GM23338 (cell line): ENCODE data around the gene CNTNAP4. TPM values are rescaled to one million over a fixed set of nuclear protein-coding genes. Genes with fewer than 3 reads are reported as not detected.

Experiments used
- ATAC-seq: fragments of 200-7000 bp; cut with Tn5 transposase; 3 replicates; pipeline ENCODE4 v1.9.1; 2020
- DNase-seq: peaks from one replicate; pipeline ENCODE4 v3.0.0-alpha.2; 2015; ENCODE audit warnings: low spot score
- H2AFZ ChIP-seq: fragments of 200-600 bp; sonication (generic); 2 replicates; pipeline ENCODE4 v1.8.0; 2016; ENCODE audit warnings: antibody characterized with exemption, mild to moderate bottlenecking, moderate library complexity
- H3F3A ChIP-seq: fragments of 200-600 bp; sonication (generic); replicated peaks from 2 replicates; pipeline ENCODE4 v1.8.0; 2017; ENCODE audit warnings: antibody characterized with exemption, mixed run types, low read depth
- H3K27ac ChIP-seq: fragments of 200-600 bp; sonication (generic); 2 replicates; pipeline ENCODE4 v1.6.1; 2016; ENCODE audit warnings: low read depth
- H3K27me3 ChIP-seq: fragments of 200-600 bp; sonication (generic); 2 replicates; pipeline ENCODE4 v1.8.0; 2016; ENCODE audit warnings: mild to moderate bottlenecking, mixed run types, moderate library complexity; ENCODE audit not compliant: insufficient read depth
- H3K36me3 ChIP-seq: fragments of 200-600 bp; sonication (generic); 2 replicates; pipeline ENCODE4 v1.8.0; 2016; ENCODE audit warnings: mild to moderate bottlenecking; ENCODE audit not compliant: insufficient read depth
- H3K4me1 ChIP-seq: fragments of 200-600 bp; sonication (generic); 2 replicates; pipeline ENCODE4 v1.8.0; 2016; ENCODE audit warnings: mild to moderate bottlenecking, moderate library complexity; ENCODE audit not compliant: insufficient read depth
- H3K4me2 ChIP-seq: fragments of 200-600 bp; sonication (generic); 2 replicates; pipeline ENCODE4 v1.7.1; 2017; ENCODE audit warnings: mixed run types
- H3K4me3 ChIP-seq: fragments of 200-600 bp; sonication (generic); 2 replicates; pipeline ENCODE4 v1.6.1; 2016; ENCODE audit warnings: mixed run types
- H3K79me2 ChIP-seq: fragments of 200-600 bp; sonication (generic); replicated peaks from 2 replicates; pipeline ENCODE4 v1.8.0; 2017; ENCODE audit warnings: mild to moderate bottlenecking; ENCODE audit not compliant: insufficient read depth
- H3K9me2 ChIP-seq: fragments of 200-600 bp; sonication (generic); 2 replicates; pipeline ENCODE4 v1.8.0; 2017; ENCODE audit not compliant: insufficient read depth
- H4K20me1 ChIP-seq: fragments of 200-600 bp; sonication (generic); replicated peaks from 2 replicates; pipeline ENCODE4 v1.8.0; 2017; ENCODE audit warnings: mild to moderate bottlenecking; ENCODE audit not compliant: insufficient read depth
- H3K27ac Mint-ChIP-seq: 2 replicates; pipeline ENCODE4 v1.8.0; 2020; ENCODE audit warnings: inconsistent platforms, mild to moderate bottlenecking, moderate library complexity, mixed read lengths
- H3K27me3 Mint-ChIP-seq: 3 replicates; pipeline ENCODE4 v1.8.0; 2022; ENCODE audit warnings: low read depth, mild to moderate bottlenecking, moderate library complexity, mixed read lengths, inconsistent platforms; ENCODE audit not compliant: insufficient read depth, poor library complexity
- H3K36me3 Mint-ChIP-seq: 3 replicates; pipeline ENCODE4 v1.8.0; 2021; ENCODE audit warnings: low read depth, mild to moderate bottlenecking, inconsistent platforms, moderate library complexity, mixed read lengths
- H3K4me1 Mint-ChIP-seq: 3 replicates; pipeline ENCODE4 v1.8.0; 2020; ENCODE audit warnings: mild to moderate bottlenecking, inconsistent platforms, mixed read lengths
- H3K4me3 Mint-ChIP-seq: 3 replicates; pipeline ENCODE4 v1.8.0; 2021; ENCODE audit warnings: moderate library complexity, mild to moderate bottlenecking, inconsistent platforms, mixed read lengths
- H3K9me3 Mint-ChIP-seq: 3 replicates; pipeline ENCODE4 v1.8.0; 2020; ENCODE audit warnings: moderate library complexity, mild to moderate bottlenecking, inconsistent platforms, mixed read lengths
- EZH2phosphoT487 ChIP-seq: fragments of 200-600 bp; sonication (generic); IDR thresholded peaks from one replicate; pipeline ENCODE4 v1.8.1; 2018; ENCODE audit warnings: antibody characterized with exemption; ENCODE audit not compliant: unreplicated experiment
- NANOG ChIP-seq: IDR thresholded peaks from 2 replicates; pipeline ENCODE4 v1.6.1; 2016; ENCODE audit warnings: antibody characterized with exemption, borderline replicate concordance
- STAT1 ChIP-seq: IDR thresholded peaks from one replicate; pipeline ENCODE4 v1.6.1; 2016; ENCODE audit warnings: antibody characterized with exemption; ENCODE audit not compliant: unreplicated experiment
- polyA plus RNA-seq: library from polyadenylated mRNA; unstranded; fragments of >200 nt; fragmentation: Nextera tagmentation; extraction: Ambion mirVana; gene quantifications from 2 replicates; pipeline ENCODE4 v1.2.1, GENCODE V29; 2016
- total RNA-seq: library from RNA; depleted of rRNA; stranded (reverse); fragments of >200 nt; shearing (Covaris generic); gene quantifications from 2 replicates; pipeline ENCODE4 v1.2.3, GENCODE V29; 2014
- TF ChIP-seq, protein P1 (sequence below), 2 experiments: fragments of 200-600 bp in 1 of 2; sonication (generic) in 1 of 2; conservative IDR thresholded peaks; 2 replicates each; pipeline versions ENCODE4 v1.5.1 to v1.6.1; 2016 to 2017; ENCODE audit warnings: antibody characterized with exemption in 2 of 2, low read depth in 2 of 2, mild to moderate bottlenecking in 2 of 2, moderate library complexity in 1 of 2
- TF ChIP-seq, protein P2 (sequence below): IDR thresholded peaks from one replicate; pipeline ENCODE4 v1.6.1; 2018; ENCODE audit warnings: antibody characterized with exemption; ENCODE audit not compliant: unreplicated experiment
- TF ChIP-seq, protein P3 (sequence below): fragments of 250-450 bp; sonication (Bioruptor Pico); IDR thresholded peaks from 2 replicates; pipeline ENCODE4 v1.5.0; 2020; ENCODE audit warnings: mild to moderate bottlenecking, moderate library complexity

CNTNAP4 gene
- total and polyA plus RNA-seq, 2 experiments from 2014 or later, result not detected

DNA sequence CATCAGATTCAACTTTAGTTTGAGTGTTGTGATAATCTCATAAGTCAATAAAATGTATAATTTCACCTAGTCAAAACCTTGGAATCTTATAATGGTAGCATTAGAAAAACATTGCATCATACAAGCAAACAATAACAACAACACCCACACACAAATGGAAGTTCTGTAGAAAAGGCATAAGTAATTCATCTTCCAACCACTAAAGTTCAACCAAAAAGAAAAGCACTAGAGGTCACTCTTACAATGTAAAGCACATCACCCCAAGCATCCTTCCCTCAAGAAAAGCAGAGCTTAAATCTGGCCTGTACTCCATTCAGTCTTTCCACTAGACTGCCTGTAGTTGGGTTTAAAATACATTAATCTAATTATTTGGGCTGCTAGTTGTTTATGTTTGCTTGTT, 1.8 kb downstream of the CNTNAP4 start:
- ATAC-seq, result peak; percentile 70
- no peaks in the 10 kb centered on the region for H3K36me3 Mint-ChIP-seq
- H3K9me3 Mint-ChIP-seq, result peaks cover 69% of the 10 kb centered on the region
- Histone ChIP-seq H3F3A (no peaks in the 10 kb centered on the region), H3K27ac (no peak overlapping the region), H3K36me3 (no peaks in the 10 kb centered on the region), H3K9me2 (no peaks in the 10 kb centered on the region), H3K27me3 (peaks cover 15% of the 10 kb centered on the region), H3K4me1 (peaks cover 8% of the 10 kb centered on the region; the same call in 1 of the 2 replicates), H2AFZ (no peak overlapping the region), H3K79me2 (no peaks in the 10 kb centered on the region), H4K20me1 (no peaks in the 10 kb centered on the region), H3K4me2 (no peak overlapping the region), H3K4me3 (no peak overlapping the region)
- H3K4me1 Mint-ChIP-seq, result no peaks in the 10 kb centered on the region
- peak; percentile 70 for DNase-seq
- H3K27me3 Mint-ChIP-seq, result no peaks in the 10 kb centered on the region
- no peak overlapping the region for H3K4me3 Mint-ChIP-seq
- no peak for TF ChIP-seq NANOG
- TF ChIP-seq, protein P1, sequence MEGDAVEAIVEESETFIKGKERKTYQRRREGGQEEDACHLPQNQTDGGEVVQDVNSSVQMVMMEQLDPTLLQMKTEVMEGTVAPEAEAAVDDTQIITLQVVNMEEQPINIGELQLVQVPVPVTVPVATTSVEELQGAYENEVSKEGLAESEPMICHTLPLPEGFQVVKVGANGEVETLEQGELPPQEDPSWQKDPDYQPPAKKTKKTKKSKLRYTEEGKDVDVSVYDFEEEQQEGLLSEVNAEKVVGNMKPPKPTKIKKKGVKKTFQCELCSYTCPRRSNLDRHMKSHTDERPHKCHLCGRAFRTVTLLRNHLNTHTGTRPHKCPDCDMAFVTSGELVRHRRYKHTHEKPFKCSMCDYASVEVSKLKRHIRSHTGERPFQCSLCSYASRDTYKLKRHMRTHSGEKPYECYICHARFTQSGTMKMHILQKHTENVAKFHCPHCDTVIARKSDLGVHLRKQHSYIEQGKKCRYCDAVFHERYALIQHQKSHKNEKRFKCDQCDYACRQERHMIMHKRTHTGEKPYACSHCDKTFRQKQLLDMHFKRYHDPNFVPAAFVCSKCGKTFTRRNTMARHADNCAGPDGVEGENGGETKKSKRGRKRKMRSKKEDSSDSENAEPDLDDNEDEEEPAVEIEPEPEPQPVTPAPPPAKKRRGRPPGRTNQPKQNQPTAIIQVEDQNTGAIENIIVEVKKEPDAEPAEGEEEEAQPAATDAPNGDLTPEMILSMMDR (conservative IDR thresholded peaks at IDR 0.05; ENCODE audit: low read depth in 2 of 2), result peak; percentile 58 to 76
- no peak overlapping the region for H3K27ac Mint-ChIP-seq

DNA sequence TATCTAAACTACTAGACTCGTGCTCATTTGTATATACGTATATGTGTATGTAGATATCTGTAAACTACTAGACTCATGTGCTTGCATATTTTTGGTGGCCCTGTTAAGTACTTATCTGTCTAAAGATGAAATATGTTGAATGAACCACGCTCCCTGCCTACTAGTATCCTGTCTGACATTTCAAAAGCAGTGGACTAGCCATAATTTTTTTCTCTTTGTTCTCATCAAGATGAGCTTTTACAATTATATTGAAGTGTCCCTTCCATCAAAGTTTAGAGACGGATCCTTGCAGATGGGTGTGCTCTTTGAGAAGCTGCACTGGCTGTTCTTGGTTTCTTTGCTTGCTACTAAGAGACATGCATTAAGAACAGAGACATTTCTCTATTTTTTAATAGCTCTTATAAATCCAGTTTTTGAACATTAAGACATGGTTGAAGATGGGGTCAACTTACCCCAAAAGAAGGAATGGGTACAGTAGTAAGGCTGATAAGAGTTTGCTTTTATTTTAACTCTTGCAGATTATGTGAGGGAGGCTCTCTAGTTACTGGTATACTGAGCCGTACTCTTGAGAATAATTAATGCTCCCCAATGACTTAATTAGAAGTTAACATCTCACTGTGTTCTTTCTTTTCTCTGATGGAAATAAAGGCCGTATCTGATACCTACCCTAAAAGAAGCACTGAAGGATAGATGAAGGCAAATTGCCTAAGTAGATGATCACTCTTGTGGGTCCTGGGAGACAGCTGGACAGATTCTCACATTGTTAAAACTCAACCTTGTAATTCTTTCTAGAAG, 3.4 kb downstream of the CNTNAP4 start:
- Histone ChIP-seq H3K9me2 (no peaks in the 10 kb centered on the region), H4K20me1 (no peaks in the 10 kb centered on the region), H3K4me1 (peaks cover 8% of the 10 kb centered on the region; the same call in 1 of the 2 replicates), H3K4me2 (no peak overlapping the region), H2AFZ (no peak overlapping the region), H3K27ac (no peak overlapping the region), H3K4me3 (no peak overlapping the region), H3K27me3 (peaks cover 15% of the 10 kb centered on the region), H3K79me2 (no peaks in the 10 kb centered on the region), H3K36me3 (no peaks in the 10 kb centered on the region), H3F3A (no peaks in the 10 kb centered on the region)
- Mint-ChIP-seq H3K4me3 (no peak overlapping the region), H3K27me3 (no peaks in the 10 kb centered on the region), H3K4me1 (no peaks in the 10 kb centered on the region), H3K27ac (no peak overlapping the region), H3K36me3 (no peaks in the 10 kb centered on the region), H3K9me3 (peaks cover 64% of the 10 kb centered on the region)
- ATAC-seq, result no peak
- DNase-seq, result no peak
- TF ChIP-seq EZH2phosphoT487 (no peak), STAT1 (no peak)
- TF ChIP-seq, protein P2, sequence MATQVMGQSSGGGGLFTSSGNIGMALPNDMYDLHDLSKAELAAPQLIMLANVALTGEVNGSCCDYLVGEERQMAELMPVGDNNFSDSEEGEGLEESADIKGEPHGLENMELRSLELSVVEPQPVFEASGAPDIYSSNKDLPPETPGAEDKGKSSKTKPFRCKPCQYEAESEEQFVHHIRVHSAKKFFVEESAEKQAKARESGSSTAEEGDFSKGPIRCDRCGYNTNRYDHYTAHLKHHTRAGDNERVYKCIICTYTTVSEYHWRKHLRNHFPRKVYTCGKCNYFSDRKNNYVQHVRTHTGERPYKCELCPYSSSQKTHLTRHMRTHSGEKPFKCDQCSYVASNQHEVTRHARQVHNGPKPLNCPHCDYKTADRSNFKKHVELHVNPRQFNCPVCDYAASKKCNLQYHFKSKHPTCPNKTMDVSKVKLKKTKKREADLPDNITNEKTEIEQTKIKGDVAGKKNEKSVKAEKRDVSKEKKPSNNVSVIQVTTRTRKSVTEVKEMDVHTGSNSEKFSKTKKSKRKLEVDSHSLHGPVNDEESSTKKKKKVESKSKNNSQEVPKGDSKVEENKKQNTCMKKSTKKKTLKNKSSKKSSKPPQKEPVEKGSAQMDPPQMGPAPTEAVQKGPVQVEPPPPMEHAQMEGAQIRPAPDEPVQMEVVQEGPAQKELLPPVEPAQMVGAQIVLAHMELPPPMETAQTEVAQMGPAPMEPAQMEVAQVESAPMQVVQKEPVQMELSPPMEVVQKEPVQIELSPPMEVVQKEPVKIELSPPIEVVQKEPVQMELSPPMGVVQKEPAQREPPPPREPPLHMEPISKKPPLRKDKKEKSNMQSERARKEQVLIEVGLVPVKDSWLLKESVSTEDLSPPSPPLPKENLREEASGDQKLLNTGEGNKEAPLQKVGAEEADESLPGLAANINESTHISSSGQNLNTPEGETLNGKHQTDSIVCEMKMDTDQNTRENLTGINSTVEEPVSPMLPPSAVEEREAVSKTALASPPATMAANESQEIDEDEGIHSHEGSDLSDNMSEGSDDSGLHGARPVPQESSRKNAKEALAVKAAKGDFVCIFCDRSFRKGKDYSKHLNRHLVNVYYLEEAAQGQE, result no peak
- TF ChIP-seq, protein P3, sequence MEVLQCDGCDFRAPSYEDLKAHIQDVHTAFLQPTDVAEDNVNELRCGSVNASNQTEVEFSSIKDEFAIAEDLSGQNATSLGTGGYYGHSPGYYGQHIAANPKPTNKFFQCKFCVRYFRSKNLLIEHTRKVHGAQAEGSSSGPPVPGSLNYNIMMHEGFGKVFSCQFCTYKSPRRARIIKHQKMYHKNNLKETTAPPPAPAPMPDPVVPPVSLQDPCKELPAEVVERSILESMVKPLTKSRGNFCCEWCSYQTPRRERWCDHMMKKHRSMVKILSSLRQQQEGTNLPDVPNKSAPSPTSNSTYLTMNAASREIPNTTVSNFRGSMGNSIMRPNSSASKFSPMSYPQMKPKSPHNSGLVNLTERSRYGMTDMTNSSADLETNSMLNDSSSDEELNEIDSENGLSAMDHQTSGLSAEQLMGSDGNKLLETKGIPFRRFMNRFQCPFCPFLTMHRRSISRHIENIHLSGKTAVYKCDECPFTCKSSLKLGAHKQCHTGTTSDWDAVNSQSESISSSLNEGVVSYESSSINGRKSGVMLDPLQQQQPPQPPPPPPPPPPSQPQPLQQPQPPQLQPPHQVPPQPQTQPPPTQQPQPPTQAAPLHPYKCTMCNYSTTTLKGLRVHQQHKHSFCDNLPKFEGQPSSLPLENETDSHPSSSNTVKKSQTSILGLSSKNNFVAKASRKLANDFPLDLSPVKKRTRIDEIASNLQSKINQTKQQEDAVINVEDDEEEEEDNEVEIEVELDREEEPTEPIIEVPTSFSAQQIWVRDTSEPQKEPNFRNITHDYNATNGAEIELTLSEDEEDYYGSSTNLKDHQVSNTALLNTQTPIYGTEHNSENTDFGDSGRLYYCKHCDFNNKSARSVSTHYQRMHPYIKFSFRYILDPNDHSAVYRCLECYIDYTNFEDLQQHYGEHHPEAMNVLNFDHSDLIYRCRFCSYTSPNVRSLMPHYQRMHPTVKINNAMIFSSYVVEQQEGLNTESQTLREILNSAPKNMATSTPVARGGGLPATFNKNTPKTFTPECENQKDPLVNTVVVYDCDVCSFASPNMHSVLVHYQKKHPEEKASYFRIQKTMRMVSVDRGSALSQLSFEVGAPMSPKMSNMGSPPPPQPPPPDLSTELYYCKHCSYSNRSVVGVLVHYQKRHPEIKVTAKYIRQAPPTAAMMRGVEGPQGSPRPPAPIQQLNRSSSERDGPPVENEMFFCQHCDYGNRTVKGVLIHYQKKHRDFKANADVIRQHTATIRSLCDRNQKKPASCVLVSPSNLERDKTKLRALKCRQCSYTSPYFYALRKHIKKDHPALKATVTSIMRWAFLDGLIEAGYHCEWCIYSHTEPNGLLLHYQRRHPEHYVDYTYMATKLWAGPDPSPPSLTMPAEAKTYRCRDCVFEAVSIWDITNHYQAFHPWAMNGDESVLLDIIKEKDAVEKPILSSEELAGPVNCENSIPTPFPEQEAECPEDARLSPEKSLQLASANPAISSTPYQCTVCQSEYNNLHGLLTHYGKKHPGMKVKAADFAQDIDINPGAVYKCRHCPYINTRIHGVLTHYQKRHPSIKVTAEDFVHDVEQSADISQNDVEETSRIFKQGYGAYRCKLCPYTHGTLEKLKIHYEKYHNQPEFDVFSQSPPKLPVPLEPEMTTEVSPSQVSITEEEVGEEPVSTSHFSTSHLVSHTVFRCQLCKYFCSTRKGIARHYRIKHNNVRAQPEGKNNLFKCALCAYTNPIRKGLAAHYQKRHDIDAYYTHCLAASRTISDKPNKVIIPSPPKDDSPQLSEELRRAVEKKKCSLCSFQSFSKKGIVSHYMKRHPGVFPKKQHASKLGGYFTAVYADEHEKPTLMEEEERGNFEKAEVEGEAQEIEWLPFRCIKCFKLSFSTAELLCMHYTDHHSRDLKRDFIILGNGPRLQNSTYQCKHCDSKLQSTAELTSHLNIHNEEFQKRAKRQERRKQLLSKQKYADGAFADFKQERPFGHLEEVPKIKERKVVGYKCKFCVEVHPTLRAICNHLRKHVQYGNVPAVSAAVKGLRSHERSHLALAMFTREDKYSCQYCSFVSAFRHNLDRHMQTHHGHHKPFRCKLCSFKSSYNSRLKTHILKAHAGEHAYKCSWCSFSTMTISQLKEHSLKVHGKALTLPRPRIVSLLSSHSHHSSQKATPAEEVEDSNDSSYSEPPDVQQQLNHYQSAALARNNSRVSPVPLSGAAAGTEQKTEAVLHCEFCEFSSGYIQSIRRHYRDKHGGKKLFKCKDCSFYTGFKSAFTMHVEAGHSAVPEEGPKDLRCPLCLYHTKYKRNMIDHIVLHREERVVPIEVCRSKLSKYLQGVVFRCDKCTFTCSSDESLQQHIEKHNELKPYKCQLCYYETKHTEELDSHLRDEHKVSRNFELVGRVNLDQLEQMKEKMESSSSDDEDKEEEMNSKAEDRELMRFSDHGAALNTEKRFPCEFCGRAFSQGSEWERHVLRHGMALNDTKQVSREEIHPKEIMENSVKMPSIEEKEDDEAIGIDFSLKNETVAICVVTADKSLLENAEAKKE (CRISPR knock-in tag), result no peak
- TF ChIP-seq, protein P1 (conservative IDR thresholded peaks at IDR 0.05; ENCODE audit: low read depth in 2 of 2), result no peak
